Mononuclear cell (primary cell): ENCODE data around the gene KARS1. TPM values are rescaled to one million over a fixed set of nuclear protein-coding genes. Genes with fewer than 3 reads are reported as not detected.

ENCODE experiments used
- H3K27me3 ChIP-seq: 2 replicates; pipeline ENCODE4 v1.6.0; 2011; ENCODE audit warnings: low read length, control low read depth; ENCODE audit not compliant: insufficient read depth
- H3K4me1 ChIP-seq: 2 replicates; pipeline ENCODE4 v1.5.1; 2011; ENCODE audit warnings: mild to moderate bottlenecking, low read length, control low read depth; ENCODE audit not compliant: insufficient read depth
- H3K4me3 ChIP-seq: 2 replicates; pipeline ENCODE4 v1.5.1; 2011; ENCODE audit warnings: mild to moderate bottlenecking, low read length, moderate library complexity
- H3K9me3 ChIP-seq: 2 replicates; pipeline ENCODE4 v1.5.1; 2011; ENCODE audit warnings: low read depth, mild to moderate bottlenecking, control low read depth, low read length
- total RNA-seq: library from RNA; depleted of rRNA; stranded (reverse); fragments of >200 nt; gene quantifications from one replicate; pipeline ENCODE4 v1.2.3, GENCODE V29; 2012

Gene KARS1
- total RNA-seq = 167 TPM

DNA sequence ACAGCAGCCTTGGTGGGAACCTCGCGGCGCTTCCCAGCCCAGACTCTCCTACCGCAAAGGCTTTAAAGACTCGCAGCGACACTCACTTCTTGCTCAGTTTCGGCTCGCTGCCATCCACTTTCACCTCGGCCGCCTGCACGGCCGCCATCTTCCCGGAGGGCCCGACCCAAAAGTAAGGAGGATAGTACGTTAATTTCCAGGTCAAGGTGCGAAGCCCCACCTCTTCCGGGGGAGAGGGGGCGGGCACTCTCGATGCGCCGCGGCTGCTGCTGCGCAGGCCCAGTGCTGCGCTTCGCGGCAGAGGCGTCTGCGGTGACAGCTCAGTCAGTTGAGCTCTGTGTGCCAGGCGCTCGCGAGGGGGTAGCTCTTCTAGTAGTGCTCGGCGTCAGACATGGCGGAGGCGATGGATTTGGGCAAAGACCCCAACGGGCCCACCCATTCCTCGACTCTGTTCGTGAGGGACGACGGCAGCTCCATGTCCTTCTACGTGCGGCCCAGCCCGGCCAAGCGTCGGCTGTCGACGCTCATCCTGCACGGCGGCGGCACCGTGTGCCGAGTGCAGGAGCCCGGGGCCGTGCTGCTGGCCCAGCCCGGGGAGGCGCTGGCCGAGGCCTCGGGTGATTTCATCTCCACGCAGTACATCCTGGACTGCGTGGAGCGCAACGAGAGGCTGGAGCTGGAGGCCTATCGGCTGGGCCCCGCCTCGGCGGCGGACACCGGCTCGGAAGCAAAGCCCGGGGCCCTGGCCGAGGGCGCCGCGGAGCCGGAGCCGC lies at the start of gene KARS1, which contains the start of gene TERF2IP:
Gene KARS1, minus strand, starts transcription at position 174 of the 773 bp plus-strand sequence. Its CDS starts 26 bp downstream, at position 148.
Gene TERF2IP, plus strand, starts transcription at position 282 of the 773 bp plus-strand sequence. Its CDS starts 110 bp downstream, at position 392.
- peaks cover 55% of the 10 kb centered on the region for H3K4me1 ChIP-seq
- H3K4me3 ChIP-seq = peak within 1 kb of the TSS; percentile 98
- H3K27me3 ChIP-seq = no peaks in the 10 kb centered on the region
- no peaks in the 10 kb centered on the region for H3K9me3 ChIP-seq

DNA sequence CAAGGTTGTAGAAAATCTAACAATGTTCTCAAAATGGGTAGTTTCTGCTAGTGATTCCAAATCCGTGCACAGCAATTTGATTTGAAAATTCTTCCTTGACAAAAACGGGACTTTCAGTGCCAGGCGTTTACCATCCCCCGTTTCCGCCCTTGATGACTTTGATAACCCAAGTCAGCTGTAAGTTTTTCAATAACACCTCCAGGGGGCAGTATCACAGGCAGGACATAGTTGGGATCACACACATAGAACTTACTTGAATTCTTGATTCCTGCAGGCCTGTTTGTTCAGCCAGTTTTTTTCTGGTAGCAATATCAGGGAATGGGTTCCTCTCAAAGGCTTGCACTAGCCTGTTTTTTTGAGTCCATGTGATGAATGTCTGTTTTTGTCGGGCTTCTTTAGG lies 48.2 kb upstream of the KARS1 start:
- Histone ChIP-seq H3K9me3 (no peaks in the 10 kb centered on the region), H3K27me3 (no peaks in the 10 kb centered on the region), H3K4me1 (no peaks in the 10 kb centered on the region), H3K4me3 (no peak overlapping the region)

GRCh38 chr16:75687361-75687760 lies 39.9 kb upstream of the KARS1 start:
- no peaks in the 10 kb centered on the region for H3K4me1 ChIP-seq
- no peaks in the 10 kb centered on the region for H3K27me3 ChIP-seq
- H3K9me3 ChIP-seq = no peaks in the 10 kb centered on the region
- no peak overlapping the region for H3K4me3 ChIP-seq

- H3K9me3 ChIP-seq = no peaks in the 10 kb centered on the region
- H3K27me3 ChIP-seq = no peaks in the 10 kb centered on the region
- H3K4me1 ChIP-seq = no peaks in the 10 kb centered on the region
- no peak overlapping the region for H3K4me3 ChIP-seq
Observed at GRCh38 chr16:75682308-75682707, 34.8 kb upstream of the KARS1 start.

- H3K4me3 ChIP-seq = no peak overlapping the region
Observed at GRCh38 chr16:75679366-75679765, 31.9 kb upstream of the KARS1 start.

GRCh38 chr16:75676909-75677308 lies 29.4 kb upstream of the KARS1 start, which contains the start of gene CPHXL2:
CPHXL2 (minus strand) TSS chr16:75677009; CDS start chr16:75676999, 10 bp downstream.
- H3K9me3 ChIP-seq = no peaks in the 10 kb centered on the region
- H3K27me3 ChIP-seq = no peaks in the 10 kb centered on the region
- no peaks in the 10 kb centered on the region for H3K4me1 ChIP-seq
- no peak within 1 kb of the TSS for H3K4me3 ChIP-seq

More at GRCh38 chr16:75679366-75679765, 31.9 kb upstream of the KARS1 start:
- Histone ChIP-seq H3K9me3 (no peaks in the 10 kb centered on the region), H3K4me1 (no peaks in the 10 kb centered on the region), H3K27me3 (no peaks in the 10 kb centered on the region)

DNA sequence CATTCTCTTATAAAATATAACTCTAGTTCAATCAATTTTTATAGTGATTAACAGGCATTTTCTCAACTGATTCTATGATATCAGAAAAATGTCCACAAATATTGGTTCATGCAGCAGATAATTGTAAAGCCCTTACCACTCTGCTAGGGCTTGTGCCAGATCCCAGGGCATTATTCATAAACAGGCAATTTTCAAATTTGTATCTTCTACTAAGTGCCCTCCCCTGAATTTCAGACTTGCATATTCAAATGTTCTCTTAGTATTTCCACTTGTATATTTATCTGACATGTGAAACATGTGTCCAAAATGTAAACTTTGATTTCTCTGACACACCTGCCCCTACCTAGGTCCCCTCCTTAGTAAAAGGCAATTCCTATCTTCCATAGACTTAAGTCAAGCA lies 20.0 kb upstream of the KARS1 start:
- no peak overlapping the region for H3K4me3 ChIP-seq
- no peaks in the 10 kb centered on the region for H3K4me1 ChIP-seq
- no peaks in the 10 kb centered on the region for H3K27me3 ChIP-seq
- H3K9me3 ChIP-seq = no peaks in the 10 kb centered on the region

GRCh38 chr16:75660726-75661302 lies 13.3 kb upstream of the KARS1 start:
- Histone ChIP-seq H3K27me3 (no peaks in the 10 kb centered on the region), H3K4me3 (no peak overlapping the region), H3K9me3 (no peaks in the 10 kb centered on the region), H3K4me1 (no peaks in the 10 kb centered on the region)

DNA sequence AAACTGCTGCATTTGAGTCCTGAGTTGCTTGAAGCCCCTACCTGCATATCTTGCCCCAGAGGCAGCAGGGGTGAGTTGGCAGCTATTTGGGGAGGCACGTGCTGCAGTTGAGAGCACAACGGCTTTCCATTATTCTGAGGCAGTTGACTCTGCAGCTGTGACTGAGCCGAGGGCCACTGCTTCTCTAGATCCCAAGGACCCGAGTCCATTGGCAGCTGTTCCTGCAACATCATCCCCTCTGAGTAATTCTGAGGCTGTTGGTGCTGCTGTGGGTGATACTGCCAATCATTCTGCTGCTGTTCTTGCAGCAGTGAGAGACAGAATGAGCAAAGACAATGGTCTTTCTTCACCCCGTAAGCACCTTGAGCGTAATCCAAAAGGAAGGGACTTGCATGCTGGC lies 12.9 kb upstream of the KARS1 start:
- H3K4me1 ChIP-seq = no peaks in the 10 kb centered on the region
- H3K9me3 ChIP-seq = no peaks in the 10 kb centered on the region
- H3K4me3 ChIP-seq = no peak overlapping the region
- no peaks in the 10 kb centered on the region for H3K27me3 ChIP-seq

DNA sequence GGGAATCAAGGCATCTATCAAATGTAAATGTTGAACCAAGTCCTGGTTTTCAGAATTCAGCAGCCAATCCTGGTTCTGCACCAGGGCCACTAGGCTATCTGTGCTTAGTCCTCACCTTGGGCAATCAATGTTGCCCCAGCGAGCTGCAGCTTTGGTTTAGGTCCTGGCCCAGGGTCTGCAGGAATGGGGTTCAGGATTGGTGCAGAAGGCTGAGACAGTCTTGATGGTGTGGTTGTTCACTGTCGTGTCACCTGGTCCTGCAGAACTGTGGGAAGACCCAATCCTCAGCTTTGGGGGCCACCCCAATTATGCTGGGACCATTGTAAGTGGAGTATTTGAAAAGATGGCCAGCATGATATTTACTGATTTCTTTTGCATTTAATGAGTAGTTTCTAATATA lies 10.7 kb upstream of the KARS1 start:
- H3K9me3 ChIP-seq = no peaks in the 10 kb centered on the region
- H3K27me3 ChIP-seq = no peaks in the 10 kb centered on the region
- peaks cover 5% of the 10 kb centered on the region for H3K4me1 ChIP-seq
- H3K4me3 ChIP-seq = no peak overlapping the region

- Histone ChIP-seq H3K27me3 (no peaks in the 10 kb centered on the region), H3K9me3 (no peaks in the 10 kb centered on the region), H3K4me1 (peaks cover 34% of the 10 kb centered on the region), H3K4me3 (no peak overlapping the region)
Observed at GRCh38 chr16:75653922-75654321, 6.5 kb upstream of the KARS1 start.

GRCh38 chr16:75648265-75649076 lies 1.0 kb upstream of the KARS1 start:
- Histone ChIP-seq H3K4me3 (peak overlapping the region; percentile 98), H3K9me3 (no peaks in the 10 kb centered on the region), H3K4me1 (peaks cover 60% of the 10 kb centered on the region), H3K27me3 (no peaks in the 10 kb centered on the region)

GRCh38 chr16:75647112-75647491 lies 363 bp downstream of the KARS1 start:
- peaks cover 53% of the 10 kb centered on the region for H3K4me1 ChIP-seq
- H3K4me3 ChIP-seq = peak overlapping the region; percentile 98
- H3K27me3 ChIP-seq = no peaks in the 10 kb centered on the region
- H3K9me3 ChIP-seq = no peaks in the 10 kb centered on the region

GRCh38 chr16:75644240-75645012 lies 3.0 kb downstream of the KARS1 start:
- Histone ChIP-seq H3K9me3 (no peaks in the 10 kb centered on the region), H3K4me1 (peaks cover 31% of the 10 kb centered on the region), H3K27me3 (no peaks in the 10 kb centered on the region), H3K4me3 (no peak overlapping the region)
